Thoracic aorta (tissue), 2 donors: ENCODE measurements around the gene CACNG5. TPM values are rescaled to one million over a fixed set of nuclear protein-coding genes. Genes with fewer than 3 reads are reported as not detected.

Experiments used
- ATAC-seq: fragments of 150-250 bp; one replicate; pipeline ENCODE4 v1.8.0; 2017; ENCODE audit warnings: low read depth; ENCODE audit not compliant: insufficient number of reproducible peaks, low FRiP score
- DNase-seq: peaks from one replicate; pipeline ENCODE4 v3.0.0-alpha.2; 2020; ENCODE audit warnings: low spot score
- H3K27ac ChIP-seq, 2 donors: fragments of 200-600 bp; sonication (generic); 1 replicate in 1 of 2; 2 replicates in 1 of 2; pipeline ENCODE4 v1.5.1; 2016; ENCODE audit warnings: mild to moderate bottlenecking in 2 of 2, moderate library complexity in 2 of 2
- H3K27me3 ChIP-seq: fragments of 200-600 bp; sonication (generic); replicated peaks from 2 replicates; pipeline ENCODE4 v1.6.0; 2016; ENCODE audit warnings: mild to moderate bottlenecking; ENCODE audit not compliant: insufficient read depth
- H3K36me3 ChIP-seq: fragments of 200-600 bp; sonication (generic); one replicate; pipeline ENCODE4 v1.5.1; 2016
- H3K4me1 ChIP-seq, 2 donors: fragments of 200-600 bp; sonication (generic); 1 replicate in 1 of 2; 2 replicates in 1 of 2; pipeline versions ENCODE4 v1.5.1 to v1.6.0; 2016; ENCODE audit warnings: low read depth in 2 of 2, mild to moderate bottlenecking in 1 of 2; ENCODE audit not compliant: control insufficient read depth in 1 of 2
- H3K4me3 ChIP-seq: fragments of 200-600 bp; sonication (generic); 2 replicates; pipeline ENCODE4 v1.5.1; 2016; ENCODE audit warnings: mild to moderate bottlenecking
- H3K9me3 ChIP-seq: fragments of 200-600 bp; sonication (generic); 2 replicates; pipeline ENCODE4 v1.5.1; 2016
- CTCF ChIP-seq: fragments of 200-600 bp; sonication (generic); IDR thresholded peaks from one replicate; pipeline ENCODE4 v1.5.1; 2019; ENCODE audit warnings: antibody characterized with exemption
- total RNA-seq, 2 donors: library from RNA; depleted of rRNA; stranded (reverse); fragments of >200 nt; gene quantifications; one replicate each; pipeline versions ENCODE4 v1.1.0 to v1.2.3, GENCODE V29; 2016

Gene CACNG5
- total RNA-seq, 2 donors from 2014 or later = not detected

- no peaks in the 10 kb centered on the region for H3K4me1 ChIP-seq
Measured at GRCh38 chr17:66817750-66818149, 17.2 kb upstream of the CACNG5 start.

GRCh38 chr17:66819466-66819865 is 15.5 kb upstream of the CACNG5 start:
- Histone ChIP-seq H3K27me3 (no peaks in the 10 kb centered on the region), H3K4me1 (no peaks in the 10 kb centered on the region), H3K27ac (no peak overlapping the region), H3K4me3 (no peak overlapping the region), H3K36me3 (no peaks in the 10 kb centered on the region), H3K9me3 (no peaks in the 10 kb centered on the region)
- no peak for TF ChIP-seq CTCF
- DNase-seq (no peak), ATAC-seq (no peak)

More at GRCh38 chr17:66817750-66818149, 17.2 kb upstream of the CACNG5 start:
- H3K27me3 ChIP-seq = no peaks in the 10 kb centered on the region
- no peak for TF ChIP-seq CTCF
- H3K36me3 ChIP-seq = no peaks in the 10 kb centered on the region
- no peak for ATAC-seq
- H3K9me3 ChIP-seq = no peaks in the 10 kb centered on the region
- no peak for DNase-seq
- no peak overlapping the region for H3K27ac ChIP-seq
- no peak overlapping the region for H3K4me3 ChIP-seq

DNA sequence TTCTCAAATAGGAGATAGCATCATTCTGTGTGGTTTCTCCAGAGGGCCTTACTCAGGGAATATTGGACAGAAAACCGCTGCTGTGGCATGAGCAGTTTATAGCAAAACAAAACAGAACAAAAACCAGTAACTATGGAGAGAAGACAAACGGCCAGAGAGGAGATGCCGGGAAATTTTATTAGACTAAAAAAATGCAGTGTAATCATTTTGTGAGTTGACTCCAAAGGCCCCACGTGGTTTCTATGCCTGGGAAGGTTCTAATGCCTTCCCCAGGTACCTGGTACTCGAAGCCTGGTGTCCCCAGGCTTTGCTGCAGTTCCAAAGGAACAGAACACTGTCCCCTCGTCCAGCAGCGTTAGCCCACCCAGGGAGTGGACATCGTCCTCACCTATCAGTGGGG is 12.9 kb upstream of the CACNG5 start:
- no peak for TF ChIP-seq CTCF
- Histone ChIP-seq H3K27me3 (no peaks in the 10 kb centered on the region), H3K4me1 (no peaks in the 10 kb centered on the region), H3K9me3 (no peaks in the 10 kb centered on the region), H3K4me3 (no peak overlapping the region), H3K27ac (no peak overlapping the region), H3K36me3 (no peaks in the 10 kb centered on the region)
- ATAC-seq (no peak), DNase-seq (no peak)

DNA sequence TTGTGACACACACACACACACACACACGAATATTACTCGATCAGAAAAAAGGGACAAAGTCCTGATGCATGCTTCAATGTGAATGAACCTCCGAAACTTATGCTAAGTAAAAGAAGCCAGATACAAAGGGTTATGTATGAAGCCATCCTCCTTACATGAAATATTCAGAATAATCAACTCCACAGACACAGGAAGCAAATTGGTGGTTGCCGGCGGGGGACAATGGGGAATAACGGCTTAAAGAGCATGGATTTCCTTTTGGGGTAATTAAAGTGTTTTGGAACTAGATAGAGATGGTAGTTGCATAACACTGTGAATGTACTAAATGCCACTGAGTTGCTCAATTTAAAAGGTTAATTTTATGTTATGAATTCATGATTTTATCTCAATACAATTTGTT is 8.1 kb upstream of the CACNG5 start:
- H3K36me3 ChIP-seq = no peaks in the 10 kb centered on the region
- no peak overlapping the region for H3K27ac ChIP-seq
- H3K4me1 ChIP-seq = no peaks in the 10 kb centered on the region
- no peak overlapping the region for H3K4me3 ChIP-seq
- DNase-seq = no peak
- no peaks in the 10 kb centered on the region for H3K27me3 ChIP-seq
- no peak for TF ChIP-seq CTCF
- ATAC-seq = no peak
- H3K9me3 ChIP-seq = no peaks in the 10 kb centered on the region

DNA sequence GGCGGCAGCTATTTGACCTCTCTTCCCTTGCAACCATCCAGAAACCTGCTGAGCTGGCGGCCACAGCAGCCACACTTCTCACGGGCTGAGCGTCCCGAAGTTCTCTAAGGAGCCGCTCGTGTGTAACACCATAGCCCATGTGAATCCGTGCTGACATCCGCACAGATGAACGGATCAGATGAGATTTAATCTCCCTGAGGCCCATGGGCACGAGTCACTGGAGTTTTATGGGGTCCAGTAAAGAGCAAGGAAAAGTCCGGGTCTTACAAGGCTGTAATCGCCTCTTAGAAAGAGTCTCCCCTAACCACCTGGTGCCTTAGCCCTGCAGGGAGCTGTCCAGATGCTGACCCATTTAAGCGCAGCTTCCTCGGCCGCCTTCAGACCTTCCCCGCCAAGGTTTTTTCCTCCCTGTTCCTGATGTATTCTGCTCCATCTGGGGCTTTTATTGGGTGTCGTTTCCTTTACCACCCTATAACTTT is 5.5 kb upstream of the CACNG5 start:
- DNase-seq (no peak), ATAC-seq (no peak)
- no peak overlapping the region for H3K4me3 ChIP-seq
- H3K4me1 ChIP-seq = no peaks in the 10 kb centered on the region
- no peaks in the 10 kb centered on the region for H3K27me3 ChIP-seq
- no peaks in the 10 kb centered on the region for H3K9me3 ChIP-seq
- H3K36me3 ChIP-seq = no peaks in the 10 kb centered on the region
- no peak for TF ChIP-seq CTCF
- H3K27ac ChIP-seq = no peak overlapping the region
